ENCODE data around the gene ACP1. TPM values are rescaled to one million over a fixed set of nuclear protein-coding genes. Genes with fewer than 3 reads are reported as not detected.

Gene ACP1
- total and polyA plus RNA-seq, 10 of the 15 experiments (the other 5 are each of a cell fraction or from before 2014, with no cell fraction given), result 120 to 468 (median 175) TPM

DNA sequence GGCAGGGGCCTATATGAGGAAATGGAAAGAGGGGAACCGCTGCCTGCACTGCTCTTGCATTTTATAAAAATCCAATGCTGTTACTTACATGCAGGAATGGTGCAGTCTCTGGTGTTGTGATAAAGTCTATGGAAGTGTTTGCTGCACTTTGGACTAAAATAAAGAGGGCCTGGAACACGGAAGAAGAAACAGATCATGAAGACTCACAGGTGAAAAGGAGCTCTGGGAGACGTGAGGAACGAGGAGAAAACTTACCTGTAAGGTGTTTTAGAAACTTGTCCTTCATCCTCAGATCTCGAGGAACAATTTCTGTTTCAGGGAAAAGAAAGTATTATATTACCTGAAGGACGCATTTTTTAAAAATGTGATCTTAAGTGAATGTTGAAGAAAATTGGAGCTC is 21.3 kb downstream of the ACP1 start:
- peaks cover 2 to 3% of the 10 kb centered on the region in 2 experiments; a peak in 2 of 4 replicates for H3K27me3 ChIP-seq (replicated peaks in 1 of 2; ENCODE audit: control insufficient read depth in 2 of 2, insufficient read depth in 2 of 2, low read length in 1 of 2)
- in situ Hi-C loops (cut with MboI), result no loop called here
- 79% methylated on average over 6 of the region's 6 CpGs for WGBS (ENCODE audit: insufficient coverage, insufficient replicate concordance, low lambda C conversion rate, missing lambda C conversion rate)
- no peaks in the 10 kb centered on the region for H3K9me3 ChIP-seq (replicated peaks; ENCODE audit: control insufficient read depth, insufficient read depth, low read length)
- DNase-seq (ENCODE audit: low read depth, low spot score), result no peak
- ChIA-PET POLR2A (no interaction called here), RAD21 (ENCODE audit: unreplicated experiment) (interaction anchor here (1.2 kb wide), 1 partner anchor 40 kb away, joined by 4 read pairs; no protein-coding TSS in a partner anchor), SMC1A (ENCODE audit: uncharacterized antibody, unreplicated experiment) (interaction anchor here (0.6 to 1.0 kb wide), 2 partner anchors 14 to 117 kb away, joined by 4 read pairs; no protein-coding TSS in a partner anchor), CTCF (interaction anchor here (0.7 kb wide), 1 partner anchor 12 kb away, joined by 3 read pairs; no protein-coding TSS in a partner anchor)
- no TSS peak for BruUV-seq (replicated peaks)
- H2AFZ ChIP-seq (ENCODE audit: control insufficient read depth, low read depth, low read length), result no peak overlapping the region
- no peak overlapping the region for H3K27ac ChIP-seq (ENCODE audit: control insufficient read depth, insufficient read depth)
- H3K36me3 ChIP-seq (ENCODE audit: control insufficient read depth in 2 of 2, insufficient read depth in 2 of 2, low read length in 1 of 2), result peaks cover 6 to 11% of the 10 kb centered on the region in 2 experiments; a peak in 3 of 4 replicates
- intact Hi-C loops (cut with micrococcal nuclease; ENCODE audit: unreplicated experiment), result no loop called here
- no peak for FAIRE-seq
- H3K79me2 ChIP-seq (ENCODE audit: control insufficient read depth, insufficient read depth, low read length), result no peaks in the 10 kb centered on the region
- H3K4me3 ChIP-seq, result no peak overlapping the region
- no peak overlapping the region for H3K4me2 ChIP-seq (ENCODE audit: control insufficient read depth, insufficient read depth)
- TF ChIP-seq SREBF1 (IDR thresholded peaks at IDR 0.05; ENCODE audit: low read length) (no peak), BMI1 (IDR thresholded peaks at IDR 0.05; ENCODE audit: borderline replicate concordance) (no peak), MYC (IDR thresholded peaks at IDR 0.05; ENCODE audit: insufficient read depth, insufficient read length, insufficient replicate concordance, low read length, severe bottlenecking) (no peak), CHD1 (IDR thresholded peaks at IDR 0.05; ENCODE audit: low read depth, low read length) (no peak)
- ATAC-seq, result no peak
- no peaks in the 10 kb centered on the region for H3K4me1 ChIP-seq (ENCODE audit: control insufficient read depth, insufficient read depth, low read length)
- no peaks in the 10 kb centered on the region for H4K20me1 ChIP-seq (ENCODE audit: control insufficient read depth, insufficient read depth)
- H3K9ac ChIP-seq (ENCODE audit: control insufficient read depth, insufficient read depth, low read length), result no peak overlapping the region

DNA sequence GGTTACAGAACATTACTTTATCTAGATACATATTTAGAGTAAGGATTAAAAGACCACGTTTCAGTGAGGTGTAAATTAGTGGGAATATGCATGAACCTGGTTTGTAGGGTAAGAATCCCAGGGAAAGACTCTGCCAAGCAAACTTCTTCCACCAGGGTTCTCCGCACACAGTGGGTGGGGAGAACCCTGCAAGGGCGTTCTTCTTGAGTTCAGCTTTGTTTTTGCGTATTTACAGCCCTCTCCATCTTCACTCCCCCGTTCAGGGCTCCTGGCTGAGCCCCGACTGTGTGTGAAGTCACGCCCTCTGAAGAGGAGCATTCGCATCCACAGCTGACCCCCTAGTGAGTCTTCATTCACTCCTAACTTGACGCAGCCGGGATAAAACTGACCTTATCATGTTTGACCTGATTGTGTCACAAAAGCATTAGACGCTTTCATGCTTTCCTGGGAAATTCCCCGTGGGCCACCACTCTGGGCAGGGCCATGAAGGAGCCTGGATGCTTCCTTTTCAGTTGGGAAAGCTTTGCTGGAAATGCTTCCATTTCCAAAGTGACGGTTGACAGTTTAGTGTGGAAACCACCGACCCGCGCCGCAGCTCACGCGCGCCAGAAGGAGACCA is 22.1 kb downstream of the ACP1 start:
- RAD21 ChIA-PET (ENCODE audit: unreplicated experiment), result no interaction called here
- BruUV-seq (replicated peaks), result no TSS peak
- SMC1A ChIA-PET (ENCODE audit: uncharacterized antibody, unreplicated experiment), result interaction anchor here (1.0 kb wide), 1 partner anchor 14 kb away, joined by 4 read pairs; no protein-coding TSS in a partner anchor
- WGBS (ENCODE audit: insufficient coverage, insufficient replicate concordance, low lambda C conversion rate, missing lambda C conversion rate), result 74% methylated on average over 20 of the region's 20 CpGs
- no peaks in the 10 kb centered on the region for H3K79me2 ChIP-seq (ENCODE audit: control insufficient read depth, insufficient read depth, low read length)
- no peaks in the 10 kb centered on the region for H3K4me1 ChIP-seq (ENCODE audit: control insufficient read depth, insufficient read depth, low read length)
- peaks cover 2 to 3% of the 10 kb centered on the region in 2 experiments; a peak in 2 of 4 replicates for H3K27me3 ChIP-seq (replicated peaks in 1 of 2; ENCODE audit: control insufficient read depth in 2 of 2, insufficient read depth in 2 of 2, low read length in 1 of 2)
- peaks cover under 1 to 5% of the 10 kb centered on the region in 2 experiments; a peak in 3 of 4 replicates for H3K36me3 ChIP-seq (ENCODE audit: control insufficient read depth in 2 of 2, insufficient read depth in 2 of 2, low read length in 1 of 2)
- H3K9ac ChIP-seq (ENCODE audit: control insufficient read depth, insufficient read depth, low read length), result no peak overlapping the region
- H3K4me3 ChIP-seq, result no peak overlapping the region
- ATAC-seq (no peak), DNase-seq (ENCODE audit: low read depth, low spot score) (no peak), FAIRE-seq (no peak)
- intact Hi-C loops (cut with micrococcal nuclease; ENCODE audit: unreplicated experiment), result no loop called here
- CTCF ChIA-PET, result no interaction called here
- POLR2A ChIA-PET, result no interaction called here
- peak overlapping the region; percentile 25; the same call in 1 of the 2 replicates for H3K4me2 ChIP-seq (ENCODE audit: control insufficient read depth, insufficient read depth)
- no peak overlapping the region for H3K27ac ChIP-seq (ENCODE audit: control insufficient read depth, insufficient read depth)
- in situ Hi-C loops (cut with MboI), result no loop called here
- no peak overlapping the region for H2AFZ ChIP-seq (ENCODE audit: control insufficient read depth, low read depth, low read length)
- H3K9me3 ChIP-seq (replicated peaks; ENCODE audit: control insufficient read depth, insufficient read depth, low read length), result no peaks in the 10 kb centered on the region
- H4K20me1 ChIP-seq (ENCODE audit: control insufficient read depth, insufficient read depth), result no peaks in the 10 kb centered on the region
- TF ChIP-seq RAD51 (IDR thresholded peaks at IDR 0.05) (no peak), SIN3A (IDR thresholded peaks at IDR 0.05; ENCODE audit: low read depth, low read length) (no peak), FOS (IDR thresholded peaks at IDR 0.05; ENCODE audit: borderline replicate concordance, extremely low read depth, insufficient read length) (no peak), ZNF24 (IDR thresholded peaks at IDR 0.05) (no peak), SREBF1 (IDR thresholded peaks at IDR 0.05; ENCODE audit: low read length) (no peak), MTA3 (IDR thresholded peaks at IDR 0.05; ENCODE audit: borderline replicate concordance, low read length) (no peak), MYC (IDR thresholded peaks at IDR 0.05; ENCODE audit: insufficient read depth, insufficient read length, insufficient replicate concordance, low read length, severe bottlenecking) (no peak), NRF1 (conservative IDR thresholded peaks at IDR 0.05; ENCODE audit: low read depth, low read length) (no peak), SMC3 (IDR thresholded peaks at IDR 0.05; ENCODE audit: borderline replicate concordance, low read length) (no peak), CEBPB (IDR thresholded peaks at IDR 0.05; ENCODE audit: borderline replicate concordance in 1 of 2, low read depth in 2 of 2, low read length in 2 of 2) (no peak), CREB1 (IDR thresholded peaks at IDR 0.05; ENCODE audit: low read depth) (no peak)
- TF ChIP-seq, protein P1, sequence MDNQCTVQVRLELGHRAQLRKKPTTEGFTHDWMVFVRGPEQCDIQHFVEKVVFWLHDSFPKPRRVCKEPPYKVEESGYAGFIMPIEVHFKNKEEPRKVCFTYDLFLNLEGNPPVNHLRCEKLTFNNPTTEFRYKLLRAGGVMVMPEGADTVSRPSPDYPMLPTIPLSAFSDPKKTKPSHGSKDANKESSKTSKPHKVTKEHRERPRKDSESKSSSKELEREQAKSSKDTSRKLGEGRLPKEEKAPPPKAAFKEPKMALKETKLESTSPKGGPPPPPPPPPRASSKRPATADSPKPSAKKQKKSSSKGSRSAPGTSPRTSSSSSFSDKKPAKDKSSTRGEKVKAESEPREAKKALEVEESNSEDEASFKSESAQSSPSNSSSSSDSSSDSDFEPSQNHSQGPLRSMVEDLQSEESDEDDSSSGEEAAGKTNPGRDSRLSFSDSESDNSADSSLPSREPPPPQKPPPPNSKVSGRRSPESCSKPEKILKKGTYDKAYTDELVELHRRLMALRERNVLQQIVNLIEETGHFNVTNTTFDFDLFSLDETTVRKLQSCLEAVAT (IDR thresholded peaks at IDR 0.05), result no peak
